Activated CD4-positive, CD25-positive, alpha-beta regulatory T cell treated with anti-CD3 and anti-CD28 coated beads, Interleukin-2, amount 50 U/mL, for 72 hours (primary cell): Measurements from ENCODE around the gene STAT4.

Experiments used
- DNase-seq: peaks from one replicate; pipeline ENCODE4 v3.0.0; 2021

The STAT4 gene

GRCh38 chr2:191078165-191078867, 72.5 kb downstream of the STAT4 start:
- DNase-seq: no peak

- DNase-seq: no peak
Observed at GRCh38 chr2:191070276-191070675, 80.5 kb downstream of the STAT4 start.

GRCh38 chr2:191069606-191070005, 81.2 kb downstream of the STAT4 start:
- no peak for DNase-seq

GRCh38 chr2:191066919-191067233, 83.9 kb downstream of the STAT4 start:
- DNase-seq: no peak

GRCh38 chr2:191066197-191066918, 84.4 kb downstream of the STAT4 start:
- DNase-seq: no peak

- DNase-seq: no peak
Observed at GRCh38 chr2:191065785-191066184, 85.0 kb downstream of the STAT4 start.

- no peak for DNase-seq
Observed at GRCh38 chr2:191064590-191064989, 86.2 kb downstream of the STAT4 start.

GRCh38 chr2:191063584-191063983, 87.2 kb downstream of the STAT4 start:
- no peak for DNase-seq

- DNase-seq: no peak
Observed at GRCh38 chr2:191061381-191061980, 89.3 kb downstream of the STAT4 start.

GRCh38 chr2:191059308-191059707, 91.5 kb downstream of the STAT4 start:
- DNase-seq: no peak

- no peak for DNase-seq
Observed at GRCh38 chr2:191056228-191056627, 94.6 kb downstream of the STAT4 start.

GRCh38 chr2:191053256-191053655, 97.5 kb downstream of the STAT4 start:
- DNase-seq: no peak

GRCh38 chr2:191051825-191052778, 98.7 kb downstream of the STAT4 start:
- no peak for DNase-seq

GRCh38 chr2:191051177-191051576, 99.6 kb downstream of the STAT4 start:
- DNase-seq: no peak

- DNase-seq: no peak
Observed at GRCh38 chr2:191050640-191050987, 100.2 kb downstream of the STAT4 start.

GRCh38 chr2:191049728-191050639, 100.8 kb downstream of the STAT4 start:
- no peak for DNase-seq

- DNase-seq: no peak
Observed at GRCh38 chr2:191048073-191048472, 102.7 kb downstream of the STAT4 start.

GRCh38 chr2:191045141-191045540, 105.7 kb downstream of the STAT4 start:
- no peak for DNase-seq

GRCh38 chr2:191043438-191043837, 107.4 kb downstream of the STAT4 start:
- DNase-seq: no peak

GRCh38 chr2:191041418-191042161, 109.2 kb downstream of the STAT4 start:
- no peak for DNase-seq

GRCh38 chr2:191039616-191040015, 111.2 kb downstream of the STAT4 start:
- no peak for DNase-seq
